ENCODE measurements around the gene NR2E1. TPM values are rescaled to one million over a fixed set of nuclear protein-coding genes. Genes with fewer than 3 reads are reported as not detected.
A peak's percentile ranks its signal among the peaks of the same experiment; 100 is the strongest.

NR2E1 gene
- total RNA-seq, 2 experiments from 2014 or later = not detected

DNA sequence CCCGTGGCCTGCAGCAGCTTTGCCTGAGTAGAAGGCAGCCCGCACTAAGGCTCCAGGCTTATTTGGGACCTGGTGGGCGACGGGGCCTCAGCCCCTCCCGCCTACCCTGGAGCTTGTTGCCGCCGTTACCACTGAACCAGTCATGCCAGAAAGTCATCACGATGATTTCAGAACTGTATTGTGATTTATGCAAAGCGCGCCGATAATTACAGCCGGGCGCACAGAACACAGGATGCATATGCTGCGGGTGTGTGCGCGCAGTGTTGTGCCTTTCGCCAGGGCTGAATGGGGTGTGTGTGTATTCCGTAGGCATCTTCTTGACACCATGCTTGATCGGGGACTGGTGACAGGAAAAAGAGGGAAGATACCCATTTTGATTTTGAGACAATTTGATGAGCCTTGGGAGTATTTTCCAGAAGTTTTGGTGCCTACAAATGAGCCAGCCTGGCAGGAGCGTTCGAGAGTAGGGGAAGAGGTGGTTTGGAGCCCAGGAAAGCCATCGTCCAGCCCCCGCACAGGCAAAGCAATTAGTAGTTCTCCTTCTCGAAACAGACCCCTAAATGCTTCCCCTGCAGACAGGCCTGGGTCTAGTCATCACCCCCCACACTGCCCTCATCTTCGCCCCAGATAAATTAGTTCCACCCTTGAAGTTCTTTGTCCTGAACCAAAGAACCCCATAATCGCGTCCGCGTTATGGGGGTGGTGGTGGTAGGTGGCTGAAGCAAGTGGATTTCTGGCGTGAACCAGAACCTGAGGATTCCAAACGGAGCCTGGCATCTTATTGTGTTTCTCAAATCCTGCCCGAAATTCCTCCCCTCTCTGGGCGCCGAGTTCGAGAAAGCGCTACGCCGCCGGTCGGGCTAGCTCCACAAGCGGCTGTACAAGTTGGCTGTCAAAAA, 1.9 kb upstream of the NR2E1 start:
- no peaks in the 10 kb centered on the region for H3K36me3 Mint-ChIP-seq (ENCODE audit: low read depth)
- TF ChIP-seq, protein P1, sequence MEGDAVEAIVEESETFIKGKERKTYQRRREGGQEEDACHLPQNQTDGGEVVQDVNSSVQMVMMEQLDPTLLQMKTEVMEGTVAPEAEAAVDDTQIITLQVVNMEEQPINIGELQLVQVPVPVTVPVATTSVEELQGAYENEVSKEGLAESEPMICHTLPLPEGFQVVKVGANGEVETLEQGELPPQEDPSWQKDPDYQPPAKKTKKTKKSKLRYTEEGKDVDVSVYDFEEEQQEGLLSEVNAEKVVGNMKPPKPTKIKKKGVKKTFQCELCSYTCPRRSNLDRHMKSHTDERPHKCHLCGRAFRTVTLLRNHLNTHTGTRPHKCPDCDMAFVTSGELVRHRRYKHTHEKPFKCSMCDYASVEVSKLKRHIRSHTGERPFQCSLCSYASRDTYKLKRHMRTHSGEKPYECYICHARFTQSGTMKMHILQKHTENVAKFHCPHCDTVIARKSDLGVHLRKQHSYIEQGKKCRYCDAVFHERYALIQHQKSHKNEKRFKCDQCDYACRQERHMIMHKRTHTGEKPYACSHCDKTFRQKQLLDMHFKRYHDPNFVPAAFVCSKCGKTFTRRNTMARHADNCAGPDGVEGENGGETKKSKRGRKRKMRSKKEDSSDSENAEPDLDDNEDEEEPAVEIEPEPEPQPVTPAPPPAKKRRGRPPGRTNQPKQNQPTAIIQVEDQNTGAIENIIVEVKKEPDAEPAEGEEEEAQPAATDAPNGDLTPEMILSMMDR (IDR thresholded peaks at IDR 0.05) = no peak
- peaks cover 0 to 39% of the 10 kb centered on the region in 2 experiments for H3K9me3 ChIP-seq (ENCODE audit: control insufficient read depth in 1 of 2, insufficient read depth in 1 of 2, low read length in 2 of 2)
- ATAC-seq (ENCODE audit: poor library complexity) (no peak), DNase-seq (no peak)
- intact Hi-C loops (cut with DNase I, micrococcal nuclease) = loop anchor here in 1 of 2 experiments (5.0 kb wide), 1 partner anchor 42 kb away; no protein-coding TSS in a partner anchor
- peaks cover 94% of the 10 kb centered on the region for H3K27me3 Mint-ChIP-seq
- no peaks in the 10 kb centered on the region for H3K36me3 ChIP-seq (ENCODE audit: insufficient read depth, low read length)
- H3K9me3 Mint-ChIP-seq = no peaks in the 10 kb centered on the region
- H3K27ac Mint-ChIP-seq = no peak overlapping the region
- H3K4me1 ChIP-seq (ENCODE audit: insufficient read depth, low read length) = peaks cover 41% of the 10 kb centered on the region
- H3K27ac ChIP-seq (ENCODE audit: low read depth in 1 of 2, low read length in 2 of 2) = no peak overlapping the region
- ChIA-PET POLR2A (no interaction called here), CTCF (no interaction called here)
- no peak overlapping the region for H3K4me3 Mint-ChIP-seq
- no peak overlapping the region for H3K4me3 ChIP-seq (ENCODE audit: low read length)
- H3K27me3 ChIP-seq (ENCODE audit: control insufficient read depth in 1 of 2, insufficient read depth in 2 of 2, low read length in 2 of 2) = peaks cover 82 to 100% of the 10 kb centered on the region in 2 experiments
- peaks cover 35% of the 10 kb centered on the region for H3K4me1 Mint-ChIP-seq (ENCODE audit: low read depth)

DNA sequence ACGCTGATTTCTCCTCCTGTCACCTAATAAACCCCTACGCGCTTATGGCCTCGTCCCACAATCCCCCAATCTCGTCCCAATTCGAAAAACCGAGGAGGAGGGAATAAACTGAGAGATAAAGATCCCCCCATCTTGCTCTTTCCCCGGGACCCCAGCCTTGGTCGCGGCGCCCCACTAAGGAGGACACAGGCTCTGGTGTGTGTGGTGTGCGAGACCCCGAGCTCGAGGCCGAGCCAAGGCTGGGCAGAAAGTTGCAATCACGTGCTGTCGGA, 1.3 kb upstream of the NR2E1 start:
- Histone ChIP-seq H3K27ac (ENCODE audit: low read depth in 1 of 2, low read length in 2 of 2) (no peak overlapping the region), H3K27me3 (ENCODE audit: control insufficient read depth in 1 of 2, insufficient read depth in 2 of 2, low read length in 2 of 2) (peaks cover 86 to 100% of the 10 kb centered on the region in 2 experiments), H3K9me3 (ENCODE audit: control insufficient read depth in 1 of 2, insufficient read depth in 1 of 2, low read length in 2 of 2) (peaks cover 0 to 45% of the 10 kb centered on the region in 2 experiments), H3K4me3 (ENCODE audit: low read length) (no peak overlapping the region), H3K4me1 (ENCODE audit: insufficient read depth, low read length) (peaks cover 47% of the 10 kb centered on the region), H3K36me3 (ENCODE audit: insufficient read depth, low read length) (no peaks in the 10 kb centered on the region)
- Mint-ChIP-seq H3K27me3 (peaks cover 94% of the 10 kb centered on the region), H3K27ac (no peak overlapping the region), H3K4me3 (no peak overlapping the region), H3K4me1 (ENCODE audit: low read depth) (peaks cover 38% of the 10 kb centered on the region), H3K9me3 (no peaks in the 10 kb centered on the region), H3K36me3 (ENCODE audit: low read depth) (no peaks in the 10 kb centered on the region)
- DNase-seq = no peak
- no peak for ATAC-seq (ENCODE audit: poor library complexity)
- TF ChIP-seq, protein P1 (IDR thresholded peaks at IDR 0.05) = no peak
- intact Hi-C loops (cut with DNase I, micrococcal nuclease) = loop anchor here in 1 of 2 experiments (5.0 kb wide), 1 partner anchor 42 kb away; no protein-coding TSS in a partner anchor
- ChIA-PET POLR2A (no interaction called here), CTCF (no interaction called here)

DNA sequence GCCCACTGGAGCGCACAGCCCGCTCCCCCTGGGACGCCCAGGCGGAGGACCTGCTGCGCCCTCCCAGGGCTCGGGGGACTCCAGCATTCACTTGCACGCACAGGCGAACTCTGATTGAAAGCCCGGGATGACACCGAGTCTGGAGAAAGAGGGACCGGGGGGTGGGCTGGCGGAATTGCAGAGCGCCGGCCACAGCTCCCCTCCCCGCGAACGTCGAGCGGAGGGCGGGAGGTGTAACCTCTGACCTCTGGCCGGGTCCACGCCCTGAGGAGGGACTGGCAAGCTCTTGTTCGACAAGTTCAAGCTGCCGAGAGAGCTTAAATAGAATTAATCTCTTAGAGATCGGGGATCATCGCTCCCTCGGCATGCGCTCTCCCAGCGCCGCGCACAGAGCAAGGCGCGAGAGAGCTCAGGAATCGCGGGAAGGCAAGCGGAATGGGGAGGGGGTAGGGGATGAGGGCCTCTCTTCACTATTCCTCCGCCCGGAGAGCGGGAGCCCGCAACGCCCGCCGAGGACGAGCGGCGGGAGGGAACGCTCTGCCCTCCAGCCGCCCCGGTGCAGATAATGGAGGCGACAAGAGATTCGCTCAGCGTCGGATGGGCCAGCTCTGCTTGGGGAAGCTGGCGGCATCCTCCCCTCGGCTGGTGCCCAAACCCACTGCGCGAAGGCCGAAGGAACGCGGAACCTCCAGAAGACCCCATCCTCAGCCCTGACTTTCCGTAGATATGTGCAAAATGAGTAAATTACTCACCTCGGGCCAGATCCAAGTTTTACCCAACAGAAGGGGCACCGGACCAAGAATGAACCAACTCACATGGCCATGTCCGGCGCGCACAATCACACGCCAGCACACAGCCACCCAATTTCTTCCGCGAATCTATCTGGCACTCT, 761 bp upstream of the NR2E1 start:
- Histone ChIP-seq H3K4me1 (ENCODE audit: insufficient read depth, low read length) (peaks cover 50% of the 10 kb centered on the region), H3K27ac (ENCODE audit: low read depth in 1 of 2, low read length in 2 of 2) (no peak overlapping the region), H3K9me3 (ENCODE audit: control insufficient read depth in 1 of 2, insufficient read depth in 1 of 2, low read length in 2 of 2) (peaks cover 0 to 49% of the 10 kb centered on the region in 2 experiments), H3K36me3 (ENCODE audit: insufficient read depth, low read length) (no peaks in the 10 kb centered on the region), H3K4me3 (ENCODE audit: low read length) (no peak overlapping the region), H3K27me3 (ENCODE audit: control insufficient read depth in 1 of 2, insufficient read depth in 2 of 2, low read length in 2 of 2) (peaks cover 84 to 100% of the 10 kb centered on the region in 2 experiments)
- intact Hi-C loops (cut with DNase I, micrococcal nuclease) = loop anchor here in 1 of 2 experiments (5.0 kb wide), 1 partner anchor 43 kb away; no protein-coding TSS in a partner anchor
- H3K27ac Mint-ChIP-seq = no peak overlapping the region
- no peak for ATAC-seq (ENCODE audit: poor library complexity)
- H3K4me1 Mint-ChIP-seq (ENCODE audit: low read depth) = peaks cover 38% of the 10 kb centered on the region
- ChIA-PET POLR2A (no interaction called here), CTCF (no interaction called here)
- DNase-seq = no peak
- H3K36me3 Mint-ChIP-seq (ENCODE audit: low read depth) = no peaks in the 10 kb centered on the region
- peak overlapping the region; percentile 30 for H3K4me3 Mint-ChIP-seq
- H3K9me3 Mint-ChIP-seq = no peaks in the 10 kb centered on the region
- peaks cover 94% of the 10 kb centered on the region for H3K27me3 Mint-ChIP-seq
- TF ChIP-seq, protein P1 (IDR thresholded peaks at IDR 0.05) = no peak
